ENCODE measurements around the gene SYT13. TPM values are rescaled to one million over a fixed set of nuclear protein-coding genes. Genes with fewer than 3 reads are reported as not detected.

SYT13 gene
- total RNA-seq, 1 experiment from 2014 or later: 1.4 TPM

GRCh38 chr11:45314900-45315299, 28.8 kb upstream of the SYT13 start (continued):
- TF ChIP-seq REST (IDR thresholded peaks at IDR 0.05; ENCODE audit: low read depth) (no peak), FOSL1 (IDR thresholded peaks at IDR 0.05; ENCODE audit: low read depth) (no peak)

- ChIA-PET POLR2A (no interaction called here), RAD21 (ENCODE audit: low non-redundant PET in 1 of 2, low total read pairs in 2 of 2, uncharacterized antibody in 2 of 2, unreplicated experiment in 2 of 2) (no interaction called here), CTCF (interaction anchor here (0.9 to 2.1 kb wide), 2 partner anchors 203 to 458 kb away, joined by 3 to 7 read pairs; no protein-coding TSS in a partner anchor)
- Histone ChIP-seq H3K4me2 (ENCODE audit: low read length) (no peak overlapping the region), H3K9me2 (ENCODE audit: insufficient read depth) (no peaks in the 10 kb centered on the region; the same call in 1 of the 2 replicates), H4K20me1 (ENCODE audit: insufficient read depth) (no peaks in the 10 kb centered on the region), H3K79me2 (ENCODE audit: insufficient read depth, low read length) (no peaks in the 10 kb centered on the region), H3K27ac (ENCODE audit: low read depth, low read length) (no peak overlapping the region), H2AFZ (ENCODE audit: low read depth, low read length, poor library complexity, severe bottlenecking) (no peak overlapping the region), H3K27me3 (ENCODE audit: insufficient read depth, low read length) (peaks cover 23% of the 10 kb centered on the region), H3K4me3 (replicated peaks in 1 of 2; ENCODE audit: low read depth in 1 of 2, low read length in 2 of 2) (no peak overlapping the region), H3K9me3 (ENCODE audit: control insufficient read depth in 1 of 2, insufficient read depth in 1 of 2, low read depth in 1 of 2, low read length in 2 of 2) (no peaks in the 10 kb centered on the region), H3K4me1 (ENCODE audit: control insufficient read depth in 1 of 2, insufficient read depth in 2 of 2, low read length in 2 of 2) (no peaks in the 10 kb centered on the region), H3K9ac (ENCODE audit: low read length) (no peak overlapping the region), H3K36me3 (ENCODE audit: control insufficient read depth in 1 of 2, insufficient read depth in 2 of 2, low read length in 2 of 2) (no peaks in the 10 kb centered on the region)
- intact Hi-C loops (cut with micrococcal nuclease): no loop called here
- TF ChIP-seq ATF3 (IDR thresholded peaks at IDR 0.05): no peak
- no peak for TF ChIP-seq POLR2AphosphoS5 (IDR thresholded peaks at IDR 0.05; ENCODE audit: low read depth, low read length)
- no TSS peak for BruUV-seq (replicated peaks)
- DNase-seq (ENCODE audit: low read depth, low spot score): no peak
- no peak for ATAC-seq
These were observed 27.2 kb upstream of the SYT13 start for GRCh38 chr11:45313171-45313865.
